A172 (cell line): ENCODE data around the gene KLHL12. TPM values are rescaled to one million over a fixed set of nuclear protein-coding genes. Genes with fewer than 3 reads are reported as not detected.
A peak's percentile ranks its signal among the peaks of the same experiment; 100 is the strongest.
"Not testable (repeated sequence)": the region's sequence is repeated elsewhere in the genome, so short reads cannot be mapped to it uniquely, and the experiment has no call there.

Source experiments
- DNase-seq: peaks from one replicate; pipeline ENCODE4 v3.0.0-alpha.2; 2015; ENCODE audit warnings: low spot score
- total RNA-seq: library from RNA; depleted of rRNA; stranded (reverse); fragments of >200 nt; shearing (Covaris generic); gene quantifications from 2 replicates; pipeline ENCODE4 v1.2.3, GENCODE V29; 2014

KLHL12 gene
- total RNA-seq, 1 experiment from 2014 or later = 43.0 TPM

DNA sequence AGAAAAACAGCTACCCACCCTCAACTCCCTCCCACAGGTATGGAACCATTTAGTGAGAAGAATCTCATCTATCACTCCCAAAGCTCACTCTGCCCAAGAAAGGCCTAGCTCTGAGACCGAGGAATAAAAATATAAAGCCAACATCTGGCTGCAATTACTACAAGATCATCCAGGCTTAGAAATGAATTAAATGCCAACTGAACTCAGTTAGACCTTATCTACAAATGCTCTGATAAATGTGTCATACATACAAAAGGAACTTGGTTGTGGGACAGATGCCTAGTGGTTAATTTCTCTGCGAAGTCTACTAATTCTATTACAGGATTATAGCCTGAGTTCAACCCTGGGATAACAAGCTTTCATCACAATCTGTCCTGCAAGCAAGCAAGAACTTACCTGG lies 24.4 kb upstream of the KLHL12 start:
- DNase-seq = no peak

DNA sequence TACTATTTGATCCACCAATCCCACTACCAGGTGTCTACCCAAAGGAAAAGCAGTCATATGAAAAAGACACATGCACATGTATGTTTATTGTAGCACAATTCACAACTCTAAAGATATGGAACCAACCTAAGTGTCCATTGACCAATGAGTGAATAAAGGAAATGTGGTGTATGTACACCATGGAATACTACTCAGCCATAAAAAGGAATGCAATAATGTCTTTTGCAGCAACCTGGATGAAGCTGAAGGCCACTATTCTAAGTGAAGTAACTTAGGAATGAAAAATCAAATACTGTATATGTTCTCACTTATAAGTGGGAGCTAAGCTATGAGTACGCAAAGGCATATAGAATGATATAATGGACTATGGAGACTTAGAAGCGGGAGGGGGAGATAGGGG lies 18.4 kb upstream of the KLHL12 start:
- no peak for DNase-seq

DNA sequence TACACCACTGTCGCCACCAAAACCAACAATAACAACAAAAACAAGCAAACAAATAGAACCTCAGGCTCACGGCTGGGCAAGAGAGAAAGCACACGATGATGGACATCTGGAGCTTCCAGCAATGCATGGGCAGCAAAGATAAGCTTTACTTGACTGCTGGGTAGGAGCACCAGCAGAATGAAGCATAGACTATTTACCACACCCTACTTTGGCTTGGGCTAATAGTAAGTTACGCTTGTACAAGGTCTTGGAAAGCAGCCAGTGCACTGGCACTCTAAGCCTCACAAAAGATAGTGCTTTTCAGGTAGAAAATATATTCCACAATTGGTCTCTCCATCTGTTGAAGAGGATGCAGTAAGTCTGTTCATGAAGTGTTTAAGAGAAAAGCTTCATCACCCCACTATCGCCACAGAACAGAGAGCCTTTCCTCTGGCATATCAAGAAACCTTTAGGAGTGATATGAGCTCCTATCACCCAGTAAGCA lies 17.4 kb upstream of the KLHL12 start:
- DNase-seq = no peak

DNA sequence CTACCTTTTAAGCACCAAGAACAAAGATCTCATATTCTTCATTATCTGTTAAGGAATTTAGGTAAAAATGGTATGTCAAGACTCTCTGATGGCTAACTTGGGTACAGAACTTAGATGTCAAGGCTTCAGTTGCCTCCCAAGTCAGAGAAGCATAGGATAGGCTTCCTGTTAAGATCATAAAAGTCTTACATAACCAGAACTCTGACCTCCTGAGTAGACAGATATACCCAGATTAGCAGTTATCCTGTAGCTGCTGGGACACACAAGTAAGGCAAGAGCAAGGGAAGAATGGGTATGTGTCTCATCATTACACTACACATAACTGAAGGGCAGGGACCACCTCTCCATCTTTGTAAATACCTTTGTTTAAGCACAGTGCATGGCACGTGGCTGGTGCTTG lies 15.4 kb upstream of the KLHL12 start:
- DNase-seq = no peak

DNA sequence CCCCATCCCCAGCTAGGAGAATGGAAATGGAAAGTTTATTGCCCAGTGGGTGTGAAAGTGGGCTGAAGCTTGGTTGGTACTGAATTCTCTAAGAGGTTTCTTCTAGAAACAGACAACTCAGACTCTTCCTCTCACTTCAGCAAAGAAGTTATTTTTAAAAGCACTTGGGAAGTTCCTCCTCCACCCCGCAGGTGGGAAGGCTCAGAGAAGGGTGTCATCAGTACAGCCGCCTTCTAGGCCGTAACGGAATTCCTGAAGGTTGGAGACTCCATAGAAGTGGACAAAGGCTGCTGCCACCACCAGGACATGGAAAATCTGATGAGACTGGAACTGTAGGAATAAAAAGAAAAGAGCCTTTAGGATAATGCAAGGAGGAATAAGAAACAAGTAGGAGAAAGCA lies 14.3 kb upstream of the KLHL12 start:
- no peak for DNase-seq

DNA sequence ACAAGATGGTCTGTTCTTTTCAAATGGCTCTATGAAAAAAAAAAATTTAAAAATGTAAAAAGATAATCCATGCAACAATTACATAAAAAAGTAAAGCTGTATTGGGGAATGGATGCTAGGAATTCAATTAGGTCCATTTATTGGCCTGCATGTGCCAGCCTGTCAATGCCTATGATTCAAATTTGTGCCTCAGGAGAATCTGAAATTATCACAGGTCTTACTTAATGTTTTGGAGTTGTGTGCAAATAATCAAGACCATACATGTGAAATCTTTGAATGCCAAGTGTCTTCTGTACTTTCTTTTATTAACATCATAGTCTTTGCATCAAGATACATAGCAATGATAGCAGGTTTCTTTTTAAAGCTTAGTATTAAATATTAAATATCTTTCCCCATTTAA lies 13.5 kb upstream of the KLHL12 start:
- DNase-seq = no peak

DNA sequence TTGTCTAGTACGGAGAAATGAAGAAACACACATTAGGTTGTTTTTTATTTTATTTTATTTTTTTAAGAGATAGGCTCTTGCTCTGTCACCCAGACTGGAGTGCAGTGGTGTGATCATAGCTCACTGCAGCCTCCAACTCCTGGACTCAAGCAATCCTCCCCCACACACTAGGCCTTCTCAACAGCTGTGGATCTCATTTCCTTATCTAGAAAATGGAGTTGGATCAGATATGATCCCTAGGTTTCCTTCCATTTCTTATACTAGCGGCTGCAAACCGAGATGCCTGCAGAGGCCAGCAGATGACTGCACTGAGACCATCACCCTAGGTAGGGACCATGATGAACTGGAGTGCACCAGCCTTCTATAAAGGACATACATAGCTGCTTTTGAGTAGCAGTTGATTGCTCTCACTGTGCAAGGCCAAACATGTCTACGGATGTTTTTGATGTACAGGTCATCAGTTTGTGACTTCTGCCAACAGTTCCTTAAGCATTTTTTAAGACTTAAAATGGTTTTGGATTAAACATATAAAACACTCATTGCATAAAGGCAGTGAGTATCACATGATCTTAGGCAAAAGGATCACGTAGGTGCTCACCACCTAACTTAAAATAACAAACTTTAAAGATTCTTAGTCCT lies 11.4 kb upstream of the KLHL12 start:
- no peak for DNase-seq

DNA sequence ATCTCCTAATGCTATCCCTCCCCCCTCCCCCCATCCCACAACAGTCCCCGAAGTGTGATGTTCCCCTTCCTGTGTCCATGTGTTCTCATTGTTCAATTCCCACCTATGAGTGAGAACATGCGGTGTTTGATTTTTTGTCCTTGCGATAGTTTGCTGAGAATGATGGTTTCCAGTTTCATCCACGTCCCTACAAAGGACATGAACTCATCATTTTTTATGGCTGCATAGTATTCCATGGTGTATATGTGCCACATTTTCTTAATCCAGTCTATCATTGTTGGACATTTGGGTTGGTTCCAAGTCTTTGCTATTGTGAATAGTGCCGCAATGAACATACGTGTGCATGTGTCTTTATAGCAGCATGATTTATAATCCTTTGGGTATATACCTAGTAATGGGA lies 9.4 kb upstream of the KLHL12 start:
- not testable (repeated sequence) for DNase-seq

DNA sequence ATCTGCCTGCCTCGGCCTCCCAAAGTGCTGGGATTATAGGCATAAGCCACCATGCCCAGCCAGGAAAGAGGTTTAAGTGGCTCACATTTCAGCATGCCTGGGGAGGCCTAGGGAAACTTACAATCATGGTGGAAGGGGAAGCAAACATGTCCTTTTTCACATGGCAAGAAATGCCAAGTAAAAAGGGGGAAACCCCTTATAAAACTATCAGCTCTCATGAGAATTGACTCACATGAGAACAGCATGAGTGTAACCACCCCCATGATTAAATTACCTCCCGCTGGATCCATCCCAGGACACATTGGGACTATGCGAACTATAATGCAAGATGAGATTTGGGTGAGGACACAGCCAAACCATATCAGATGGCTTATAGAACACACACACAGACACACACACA lies 8.8 kb upstream of the KLHL12 start:
- no peak for DNase-seq

DNA sequence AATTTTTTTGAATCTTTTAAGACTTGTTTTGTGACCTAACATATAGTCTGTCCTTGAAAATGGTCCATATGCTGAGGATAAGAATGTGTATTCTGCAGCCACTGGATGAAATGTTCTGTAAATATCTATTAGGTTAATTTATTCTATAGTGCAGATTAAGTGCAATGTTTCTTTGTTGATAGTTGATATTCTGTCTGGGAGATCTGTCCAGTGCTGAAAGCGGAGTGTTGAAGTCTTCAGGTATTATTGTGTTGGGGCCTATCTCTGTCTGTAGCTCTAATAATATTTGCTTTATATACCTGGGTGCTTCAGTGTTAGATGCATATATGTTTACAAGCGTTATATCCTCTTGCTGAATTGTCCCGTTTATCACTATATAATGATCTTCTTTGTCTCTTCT lies 7.7 kb upstream of the KLHL12 start:
- no peak for DNase-seq

DNA sequence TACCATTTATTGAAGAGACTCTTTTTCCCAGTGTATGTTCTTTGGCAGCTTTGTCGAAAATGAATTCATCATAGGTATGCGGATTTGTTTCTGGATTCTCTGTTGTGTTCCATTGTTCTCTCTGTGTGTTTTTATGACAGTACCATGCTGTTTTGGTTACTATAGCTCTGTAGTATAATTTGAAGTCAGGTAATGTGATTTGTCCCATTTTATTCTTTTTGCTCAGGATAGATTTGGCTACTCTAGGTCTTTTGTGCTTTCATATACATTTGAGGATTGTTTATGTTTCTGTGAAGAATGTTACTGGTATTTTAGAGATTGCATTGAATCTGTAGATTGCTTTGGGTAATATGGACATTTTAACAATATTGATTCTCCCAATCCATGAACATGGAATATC lies 5.4 kb upstream of the KLHL12 start:
- DNase-seq = no peak

DNA sequence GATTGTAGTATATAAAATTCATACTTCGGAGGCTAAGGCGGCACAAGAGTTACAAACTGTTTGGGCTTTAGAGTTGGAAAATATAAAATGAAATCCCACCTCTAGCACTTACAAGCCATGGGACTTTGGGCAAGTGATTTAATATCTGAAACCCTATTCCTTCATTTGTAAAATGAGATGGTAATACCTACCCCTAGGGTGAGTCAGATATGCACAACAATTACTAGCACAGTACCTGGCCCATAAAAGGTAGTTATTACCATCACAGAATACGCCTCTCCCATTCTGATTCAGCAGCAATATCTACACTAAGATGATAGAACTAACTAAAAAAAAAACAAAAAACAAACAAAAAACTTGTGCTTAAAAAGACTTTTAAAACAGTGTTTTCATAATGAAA lies 3.5 kb downstream of the KLHL12 start:
- no peak for DNase-seq

DNA sequence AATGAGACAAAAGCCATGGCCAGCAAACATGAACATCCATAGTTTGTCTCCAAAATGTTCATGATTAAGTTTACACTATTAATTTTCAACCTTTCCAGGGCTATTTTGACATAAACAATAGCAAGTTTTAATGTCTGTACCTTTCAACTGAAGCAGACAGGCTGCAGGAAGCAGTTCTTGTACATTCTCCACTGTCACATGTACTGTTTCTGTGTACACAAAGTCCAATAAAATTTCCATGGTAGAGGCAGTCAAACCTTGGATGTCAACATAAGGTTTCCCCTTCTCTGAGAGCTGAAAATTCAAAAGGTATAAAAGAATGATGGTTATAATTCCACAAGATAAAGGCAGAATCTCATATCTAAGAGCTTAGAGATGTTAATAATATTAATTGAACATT lies 7.4 kb downstream of the KLHL12 start:
- DNase-seq = no peak

DNA sequence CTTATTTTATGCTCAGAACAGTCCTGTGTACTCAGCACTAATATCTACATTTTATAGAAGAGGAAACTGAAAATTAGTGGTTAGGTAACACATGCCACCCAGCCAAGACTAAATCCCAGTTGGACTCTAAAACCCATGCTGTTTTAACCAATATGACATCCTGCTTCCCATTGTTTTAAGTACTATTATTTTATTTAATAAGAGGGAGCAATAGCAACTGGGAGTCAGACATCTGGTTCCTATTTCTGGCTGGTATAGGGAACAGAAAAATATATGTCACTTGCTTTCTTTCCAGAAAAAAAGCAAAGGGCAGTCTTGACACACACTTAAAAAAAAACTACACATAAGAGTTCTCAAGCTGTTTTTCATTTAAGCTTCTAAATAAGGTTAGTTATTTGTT lies 11.9 kb downstream of the KLHL12 start:
- DNase-seq = no peak

DNA sequence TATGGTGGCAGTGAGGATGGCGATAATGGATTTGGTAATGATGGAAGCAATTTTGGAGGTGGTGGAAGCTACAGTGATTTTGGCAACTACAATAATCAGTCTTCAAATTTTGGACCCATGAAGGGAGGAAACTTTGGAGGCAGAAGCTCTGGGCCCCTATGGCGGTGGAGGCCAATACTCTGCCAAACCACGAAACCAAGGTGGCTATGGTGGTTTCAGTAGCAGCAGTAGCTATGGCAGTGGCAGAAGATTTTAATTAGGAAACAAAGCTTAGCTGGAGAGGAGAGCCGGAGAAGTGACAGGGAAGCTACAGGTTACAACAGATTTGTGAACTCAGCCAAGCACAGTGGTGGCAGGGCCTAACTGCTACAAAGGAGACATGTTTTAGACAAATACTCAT lies 14.6 kb downstream of the KLHL12 start:
- not testable (repeated sequence) for DNase-seq

DNA sequence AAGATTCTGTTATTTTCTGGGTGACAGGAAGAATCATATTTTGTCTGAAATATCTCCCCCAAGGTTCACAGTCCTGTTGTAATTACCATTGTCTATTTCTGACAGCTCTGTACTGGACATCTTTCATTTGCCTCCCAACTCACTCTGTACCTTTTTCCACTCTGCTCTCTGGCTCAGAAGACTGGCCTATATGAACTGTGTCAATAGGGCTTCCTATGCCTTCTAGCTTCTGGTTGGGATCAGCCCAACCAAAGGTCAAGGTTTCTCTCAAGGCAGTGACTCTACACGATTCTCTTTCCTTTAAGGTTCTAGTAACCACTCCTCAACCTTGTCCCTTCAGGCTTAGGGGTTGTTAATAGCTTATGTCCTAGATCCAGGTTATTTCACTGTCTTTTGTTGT lies 17.5 kb downstream of the KLHL12 start:
- no peak for DNase-seq

DNA sequence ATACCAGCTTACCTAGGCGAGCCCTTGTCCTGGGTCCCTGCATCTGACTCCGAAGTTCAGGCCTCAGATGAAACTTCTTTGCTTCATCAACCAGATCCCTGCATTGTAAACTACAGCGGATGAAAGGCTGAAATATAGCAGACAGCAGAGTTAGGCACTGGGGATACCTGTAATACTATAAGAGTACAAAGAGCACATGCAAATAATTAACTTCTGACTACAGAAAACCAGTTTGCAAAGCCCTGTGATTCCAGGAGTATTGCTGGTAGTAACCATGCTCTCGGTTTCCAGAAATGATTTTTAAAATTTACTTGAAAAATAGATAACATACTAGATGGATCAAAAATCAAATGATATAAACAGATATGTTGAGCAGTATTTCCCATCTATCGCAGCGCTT lies 18.0 kb downstream of the KLHL12 start:
- no peak for DNase-seq

DNA sequence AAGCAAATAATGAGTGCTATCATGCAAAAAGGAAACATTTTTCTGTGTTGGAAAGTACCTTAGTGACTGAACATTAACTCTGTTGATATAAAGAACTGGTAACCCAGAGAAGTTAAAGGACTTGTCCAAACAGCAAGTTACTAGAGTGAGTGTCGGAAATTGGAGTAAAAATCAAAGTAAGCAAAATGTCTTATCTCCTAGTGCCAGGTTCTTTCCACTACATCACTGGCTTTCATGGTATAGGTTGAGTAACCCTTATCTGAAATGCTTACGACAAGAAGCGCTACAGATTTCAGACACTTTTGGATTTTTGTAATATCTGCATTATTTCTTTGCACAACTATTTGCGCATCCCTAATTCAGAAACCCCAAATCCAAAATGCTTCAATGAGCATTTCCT lies 21.7 kb downstream of the KLHL12 start:
- DNase-seq = no peak

DNA sequence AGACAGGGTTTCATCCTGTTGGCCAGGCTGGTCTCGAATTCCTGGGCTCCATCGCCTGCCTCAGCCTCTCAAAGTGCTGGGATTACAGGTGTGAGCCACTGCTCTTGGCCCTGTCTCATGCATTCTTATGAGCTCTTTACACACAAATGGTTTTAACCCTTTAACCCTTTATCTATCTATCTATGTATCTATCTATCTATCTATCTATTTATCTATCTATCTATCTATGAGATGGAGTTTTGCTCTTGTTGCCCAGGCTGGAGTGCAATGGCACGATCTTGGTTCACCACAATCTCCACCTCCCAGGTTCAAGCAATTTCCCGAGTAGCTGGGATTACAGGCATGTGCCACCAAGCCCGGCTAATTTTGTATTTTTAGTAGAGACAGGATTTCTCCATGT lies 23.2 kb downstream of the KLHL12 start:
- DNase-seq = not testable (repeated sequence)

DNA sequence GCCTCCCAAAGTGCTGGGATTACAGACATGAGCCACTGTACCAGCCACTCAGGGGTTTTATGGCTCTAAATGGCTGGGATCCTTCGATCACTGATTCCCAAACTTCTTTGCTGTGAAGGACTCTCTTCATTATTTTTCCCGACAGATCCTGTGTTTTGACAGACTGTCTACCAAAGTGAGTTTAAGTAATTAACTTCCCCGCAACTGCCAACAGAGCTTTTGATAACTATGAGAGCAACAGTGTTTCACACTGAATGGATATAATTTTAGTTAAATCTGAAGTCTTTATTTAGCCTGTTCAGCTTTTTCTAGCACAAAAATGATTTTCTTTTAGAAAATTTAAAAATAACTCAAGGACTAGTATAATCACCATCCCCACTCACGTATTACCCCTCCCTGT lies 25.5 kb downstream of the KLHL12 start:
- DNase-seq = no peak

DNA sequence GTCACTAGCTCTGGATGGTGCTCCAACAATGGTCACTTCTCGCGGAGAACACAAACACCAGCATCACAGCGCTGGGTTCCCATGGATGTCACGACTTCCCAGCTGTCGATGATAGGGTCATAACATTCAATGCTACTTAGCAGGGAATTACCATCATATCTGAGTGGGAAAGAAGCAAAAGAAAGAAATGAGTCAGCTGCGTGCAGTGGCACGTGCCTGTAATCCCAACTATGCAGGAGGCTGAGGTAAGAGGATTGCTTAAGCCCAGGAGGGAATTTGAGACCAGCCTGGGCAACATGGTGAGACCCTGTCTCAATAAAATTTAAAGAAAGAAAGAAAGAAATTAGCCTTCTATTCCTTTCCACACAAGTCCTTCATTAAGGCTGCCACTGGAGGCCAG lies 34.5 kb downstream of the KLHL12 start:
- DNase-seq = no peak

DNA sequence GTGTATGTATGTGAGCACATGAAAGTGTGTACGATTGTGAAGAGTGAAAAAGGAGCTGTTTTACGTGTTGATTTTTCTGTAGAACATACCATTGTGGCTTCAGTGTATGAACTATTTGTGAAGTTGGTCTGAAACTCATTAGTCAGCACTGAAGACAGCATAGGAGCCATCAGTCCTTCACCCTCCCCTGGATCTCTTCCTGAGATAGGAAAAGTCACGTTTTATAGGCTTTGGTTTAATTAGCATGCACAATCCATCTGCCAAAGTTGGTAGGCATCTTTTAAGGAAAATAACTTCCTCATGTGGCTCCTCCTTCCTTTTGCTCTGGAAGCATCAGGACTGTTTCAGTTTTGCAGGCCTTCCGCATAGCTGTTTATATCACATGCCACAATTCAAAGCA lies 36.6 kb downstream of the KLHL12 start:
- DNase-seq = no peak

DNA sequence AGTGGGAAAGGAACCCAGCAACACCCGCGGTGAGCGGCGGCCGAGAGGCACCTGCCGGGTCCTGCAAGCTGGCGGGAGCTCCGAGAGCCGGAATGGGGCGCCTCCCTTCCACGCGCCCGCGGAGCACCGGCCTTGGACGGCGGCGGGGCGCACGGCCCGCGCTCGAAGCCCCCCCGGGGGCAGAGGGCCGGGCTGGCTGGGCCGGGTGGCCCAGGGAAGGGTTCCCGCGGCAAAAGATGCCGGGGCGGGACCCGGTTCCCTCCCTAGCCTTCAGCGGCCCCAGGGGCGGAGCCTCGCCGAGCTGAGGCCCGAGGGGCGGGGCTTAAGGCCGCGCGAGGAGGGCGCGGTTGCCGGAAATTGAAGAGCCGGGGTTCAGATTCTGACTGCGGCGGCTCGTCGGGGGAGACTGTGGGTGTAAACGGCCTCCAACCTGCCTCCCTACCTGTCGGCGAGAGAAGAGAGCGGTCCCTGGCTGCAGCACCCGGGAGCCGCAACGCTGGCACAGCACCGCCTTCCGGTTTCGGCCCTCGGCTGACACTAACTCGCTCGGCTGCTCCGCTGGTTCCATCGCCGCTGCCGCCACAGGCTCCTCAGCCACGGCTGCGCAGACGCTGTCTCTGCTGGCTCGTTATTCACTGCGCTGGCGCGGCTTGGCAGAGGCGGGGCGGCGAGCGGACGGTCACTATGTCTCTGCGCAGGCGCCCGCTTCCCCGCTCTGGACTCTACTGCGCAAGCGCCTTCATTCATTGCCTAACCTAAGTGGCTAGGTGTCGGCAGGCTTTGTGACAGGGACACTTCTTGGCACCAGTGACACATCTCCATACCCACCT lies 38.3 kb downstream of the KLHL12 start, which contains the start of gene RABIF:
TSS of gene RABIF (minus strand) at position 619 of the 830 bp plus-strand sequence. CDS start at position 568, 51 bp downstream.
- peak; percentile 95 for DNase-seq

DNA sequence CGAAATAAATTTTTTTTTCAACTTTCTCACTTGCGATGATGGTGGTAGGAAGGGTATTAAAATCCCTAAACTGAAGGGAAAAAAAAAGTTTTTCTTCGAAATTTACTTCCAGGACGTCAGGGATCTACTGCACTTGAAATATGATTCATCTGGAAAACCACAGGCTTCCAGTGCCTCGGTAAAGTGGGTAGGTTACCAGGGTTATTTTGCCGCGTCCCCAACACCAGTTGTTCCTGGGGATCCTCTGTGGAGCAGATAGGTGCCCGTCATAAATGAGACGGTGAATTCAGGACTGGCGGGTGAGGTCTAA lies 38.9 kb downstream of the KLHL12 start:
- no peak for DNase-seq
